Measurements from ENCODE around the gene TFPI2.

Gene TFPI2

DNA sequence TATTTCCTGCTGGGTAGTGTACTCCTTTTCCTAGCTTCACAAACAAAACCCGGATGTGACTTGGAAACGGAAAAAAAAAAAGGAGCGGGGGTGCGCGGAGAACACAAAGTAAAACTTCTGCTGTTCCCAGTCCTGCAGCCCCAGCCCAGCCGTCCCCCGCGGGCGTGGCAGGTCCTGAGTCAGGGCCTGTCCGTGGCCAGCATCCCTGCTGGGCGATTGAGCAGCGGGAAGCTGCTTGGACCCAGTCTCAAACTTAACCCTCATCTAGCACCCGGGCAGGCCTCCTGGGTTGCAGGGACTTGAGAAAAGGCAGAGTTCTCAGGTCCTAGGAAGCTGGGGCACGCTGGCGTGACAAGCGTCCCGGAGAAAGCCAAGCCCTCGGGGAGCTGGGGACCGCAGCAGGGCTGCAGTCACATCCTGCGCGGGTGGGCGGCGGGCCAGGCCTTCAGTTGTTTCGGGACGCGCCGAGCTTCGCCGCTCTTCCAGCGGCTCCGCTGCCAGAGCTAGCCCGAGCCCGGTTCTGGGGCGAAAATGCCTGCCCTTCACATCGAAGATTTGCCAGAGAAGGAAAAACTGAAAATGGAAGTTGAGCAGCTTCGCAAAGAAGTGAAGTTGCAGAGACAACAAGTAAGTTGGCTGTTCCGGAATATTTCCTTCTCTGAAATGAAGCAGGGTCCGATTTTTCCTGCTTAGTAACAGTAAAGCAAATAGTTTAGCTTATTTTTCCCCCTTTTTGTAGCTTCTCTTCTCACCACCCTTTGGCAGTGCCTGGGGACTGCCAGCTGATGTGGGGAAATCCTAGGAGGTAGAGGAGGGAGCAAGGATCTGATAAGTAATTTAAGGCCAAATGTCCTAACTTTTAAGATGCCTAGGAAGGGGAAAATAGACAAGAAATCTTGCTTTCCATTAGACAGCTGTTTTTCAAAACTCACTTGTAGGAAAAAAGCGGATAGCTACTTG is 31.3 kb upstream of the TFPI2 start, which contains the start of gene GNG11 (continued):
- TF ChIP-seq EGR2 (tag by site-specific recombination; IDR thresholded peaks at IDR 0.05; ENCODE audit: low read depth): 0 out of 2 replicates have a peak, but pooled peaks have one; percentile 28
- TF ChIP-seq ZNF501 (tag by site-specific recombination; IDR thresholded peaks at IDR 0.05): peak; percentile 74
- TF ChIP-seq, protein P1, sequence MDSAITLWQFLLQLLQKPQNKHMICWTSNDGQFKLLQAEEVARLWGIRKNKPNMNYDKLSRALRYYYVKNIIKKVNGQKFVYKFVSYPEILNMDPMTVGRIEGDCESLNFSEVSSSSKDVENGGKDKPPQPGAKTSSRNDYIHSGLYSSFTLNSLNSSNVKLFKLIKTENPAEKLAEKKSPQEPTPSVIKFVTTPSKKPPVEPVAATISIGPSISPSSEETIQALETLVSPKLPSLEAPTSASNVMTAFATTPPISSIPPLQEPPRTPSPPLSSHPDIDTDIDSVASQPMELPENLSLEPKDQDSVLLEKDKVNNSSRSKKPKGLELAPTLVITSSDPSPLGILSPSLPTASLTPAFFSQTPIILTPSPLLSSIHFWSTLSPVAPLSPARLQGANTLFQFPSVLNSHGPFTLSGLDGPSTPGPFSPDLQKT (IDR thresholded peaks at IDR 0.05; ENCODE audit: borderline replicate concordance, low read depth, low read length): no peak
- peak; percentile 58; the same call in 1 of the 2 replicates for TF ChIP-seq ZNF610 (tag by site-specific recombination; IDR thresholded peaks at IDR 0.05; ENCODE audit: borderline replicate concordance)
- TF ChIP-seq SP2 (tag by site-specific recombination; IDR thresholded peaks at IDR 0.05): 0 out of 2 replicates have a peak, but pooled peaks have one; percentile 19
- TF ChIP-seq ZBTB8A (tag by site-specific recombination; IDR thresholded peaks at IDR 0.05): peak; percentile 67
- peak; percentile 82 for TF ChIP-seq ZNF660 (tag by site-specific recombination; IDR thresholded peaks at IDR 0.05)
- peak; percentile 47; the same call in 1 of the 2 replicates for TF ChIP-seq KLF8 (tag by site-specific recombination; IDR thresholded peaks at IDR 0.05)
- peak; percentile 62; the same call in 1 of the 2 replicates for TF ChIP-seq ZEB2 (tag by site-specific recombination; IDR thresholded peaks at IDR 0.05)
- TF ChIP-seq ZSCAN30 (tag by site-specific recombination; IDR thresholded peaks at IDR 0.05): peak; percentile 89
- TF ChIP-seq ZNF518A (tag by site-specific recombination; conservative IDR thresholded peaks at IDR 0.05; ENCODE audit: low read depth): no peak
- peak; percentile 58; the same call in 1 of the 2 replicates for TF ChIP-seq KLF16 (tag by site-specific recombination; IDR thresholded peaks at IDR 0.05)
- TF ChIP-seq PATZ1 (tag by site-specific recombination; IDR thresholded peaks at IDR 0.05): peak; percentile 55
- peak; percentile 38; the same call in 1 of the 2 replicates for TF ChIP-seq YY1 (tag by site-specific recombination; IDR thresholded peaks at IDR 0.05)
- peak; percentile 63 for TF ChIP-seq GLIS1 (tag by site-specific recombination; IDR thresholded peaks at IDR 0.05)
- TF ChIP-seq ZBTB17 (tag by site-specific recombination; IDR thresholded peaks at IDR 0.05): peak; percentile 75
- TF ChIP-seq ZNF211 (tag by site-specific recombination; IDR thresholded peaks at IDR 0.05; ENCODE audit: low read depth): no peak
- peak; percentile 72 for TF ChIP-seq SP7 (tag by site-specific recombination; IDR thresholded peaks at IDR 0.05)
- TF ChIP-seq IKZF3 (tag by site-specific recombination; IDR thresholded peaks at IDR 0.05): no peak; the same call in 1 of the 2 replicates
- TF ChIP-seq, protein P2, sequence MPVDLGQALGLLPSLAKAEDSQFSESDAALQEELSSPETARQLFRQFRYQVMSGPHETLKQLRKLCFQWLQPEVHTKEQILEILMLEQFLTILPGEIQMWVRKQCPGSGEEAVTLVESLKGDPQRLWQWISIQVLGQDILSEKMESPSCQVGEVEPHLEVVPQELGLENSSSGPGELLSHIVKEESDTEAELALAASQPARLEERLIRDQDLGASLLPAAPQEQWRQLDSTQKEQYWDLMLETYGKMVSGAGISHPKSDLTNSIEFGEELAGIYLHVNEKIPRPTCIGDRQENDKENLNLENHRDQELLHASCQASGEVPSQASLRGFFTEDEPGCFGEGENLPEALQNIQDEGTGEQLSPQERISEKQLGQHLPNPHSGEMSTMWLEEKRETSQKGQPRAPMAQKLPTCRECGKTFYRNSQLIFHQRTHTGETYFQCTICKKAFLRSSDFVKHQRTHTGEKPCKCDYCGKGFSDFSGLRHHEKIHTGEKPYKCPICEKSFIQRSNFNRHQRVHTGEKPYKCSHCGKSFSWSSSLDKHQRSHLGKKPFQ (tag by site-specific recombination; IDR thresholded peaks at IDR 0.05): 0 out of 2 replicates have a peak, but pooled peaks have one; percentile 13
- peak; percentile 87; the same call in 1 of the 2 replicates for TF ChIP-seq ZNF2 (tag by site-specific recombination; IDR thresholded peaks at IDR 0.05)
- TF ChIP-seq ZNF24 (tag by site-specific recombination; IDR thresholded peaks at IDR 0.05): no peak
- no peak for TF ChIP-seq ZNF654 (tag by site-specific recombination; IDR thresholded peaks at IDR 0.05; ENCODE audit: low read depth)
- no peak for TF ChIP-seq ZNF354C (tag by site-specific recombination; IDR thresholded peaks at IDR 0.05; ENCODE audit: borderline replicate concordance, low read depth)
- TF ChIP-seq ZNF23 (tag by site-specific recombination; IDR thresholded peaks at IDR 0.05; ENCODE audit: borderline replicate concordance): no peak
- TF ChIP-seq ZNF302 (tag by site-specific recombination; IDR thresholded peaks at IDR 0.05; ENCODE audit: low read depth): no peak
- TF ChIP-seq BCL11A (tag by site-specific recombination; IDR thresholded peaks at IDR 0.05; ENCODE audit: low read depth): no peak
- TF ChIP-seq ZNF677 (tag by site-specific recombination; IDR thresholded peaks at IDR 0.05): no peak
- peak; percentile 64 for TF ChIP-seq ZXDB (tag by site-specific recombination; IDR thresholded peaks at IDR 0.05)

All from HEK293 (cell line).